PC-3 (cell line): Measurements from ENCODE around the gene TIGD6. TPM values are rescaled to one million over a fixed set of nuclear protein-coding genes. Genes with fewer than 3 reads are reported as not detected.

Experiments
- ATAC-seq: fragments of 200-7000 bp; cut with Tn5 transposase; 2 replicates; pipeline ENCODE4 v1.9.1; 2020; ENCODE audit warnings: mild to moderate bottlenecking, moderate library complexity
- BruUV-seq: library from RNA; stranded (reverse); fragments of 400-500 nt; replicated peaks from 2 replicates; lab custom pipeline; 2021; lab: Mats Ljungman, UMichigan
- CTCF ChIA-PET: fragments of 300-600 bp; sonication (Branson Sonifier 250); formaldehyde crosslinking; loops from one replicate; lab custom pipeline; 2022; ENCODE audit warnings: antibody characterized with exemption; lab: Charles Lee
- POLR2A ChIA-PET: fragments of 300-600 bp; sonication (Branson Sonifier 250); formaldehyde crosslinking; loops from one replicate; lab custom pipeline; 2022; ENCODE audit warnings: antibody characterized with exemption; ENCODE audit not compliant: unreplicated experiment; lab: Charles Lee
- DNase-seq: peaks from one replicate; pipeline ENCODE4 v3.0.0-alpha.2; 2015
- H2AFZ ChIP-seq: fragments of 300-600 bp; sonication (generic); 2 replicates; pipeline ENCODE4 v1.6.0; 2016; ENCODE audit warnings: antibody characterized with exemption, low read length
- H3F3A ChIP-seq: fragments of 300-600 bp; sonication (generic); one replicate; pipeline ENCODE4 v1.6.0; 2017; ENCODE audit warnings: antibody characterized with exemption, low read length, control low read depth, mild to moderate bottlenecking; ENCODE audit not compliant: unreplicated experiment
- H3K27ac ChIP-seq: fragments of 300-600 bp; sonication (generic); 2 replicates; pipeline ENCODE4 v1.5.1; 2016; ENCODE audit warnings: mild to moderate bottlenecking, low read length
- H3K27me3 ChIP-seq: fragments of 300-600 bp; sonication (generic); 2 replicates; pipeline ENCODE4 v1.6.1; 2016; ENCODE audit warnings: low read length, mixed read lengths
- H3K36me3 ChIP-seq: fragments of 300-600 bp; sonication (generic); 2 replicates; pipeline ENCODE4 v1.6.1; 2016; ENCODE audit warnings: low read depth, mixed run types, low read length, mixed read lengths
- H3K4me1 ChIP-seq: fragments of 300-600 bp; sonication (generic); 2 replicates; pipeline ENCODE4 v1.5.1; 2016; ENCODE audit warnings: low read length; ENCODE audit not compliant: insufficient read depth
- H3K4me2 ChIP-seq: fragments of 300-600 bp; sonication (generic); 2 replicates; pipeline ENCODE4 v1.6.0; 2016; ENCODE audit warnings: low read length
- H3K4me3 ChIP-seq: fragments of 300-600 bp; sonication (generic); 2 replicates; pipeline ENCODE4 v1.5.1; 2016; ENCODE audit warnings: mild to moderate bottlenecking, low read length, mixed read lengths
- H3K79me2 ChIP-seq: fragments of 300-600 bp; sonication (generic); 2 replicates; pipeline ENCODE4 v1.6.1; 2017; ENCODE audit warnings: low read length, mixed read lengths
- H3K9ac ChIP-seq: fragments of 300-600 bp; sonication (generic); 2 replicates; pipeline ENCODE4 v1.6.0; 2016; ENCODE audit warnings: mild to moderate bottlenecking, low read length
- H3K9me2 ChIP-seq: fragments of 300-600 bp; sonication (generic); replicated peaks from 2 replicates; pipeline ENCODE4 v1.6.1; 2016; ENCODE audit warnings: mixed run types, low read length, mixed read lengths
- H3K9me3 ChIP-seq: fragments of 300-600 bp; sonication (generic); 2 replicates; pipeline ENCODE4 v1.6.1; 2016; ENCODE audit warnings: low read length, mixed read lengths
- H4K20me1 ChIP-seq: fragments of 300-600 bp; sonication (generic); 2 replicates; pipeline ENCODE4 v1.6.1; 2016; ENCODE audit warnings: low read length, mixed read lengths
- CTCF ChIP-seq: fragments of 300-600 bp; sonication (generic); conservative IDR thresholded peaks from 2 replicates; pipeline ENCODE4 v1.5.1; 2017; ENCODE audit warnings: antibody characterized with exemption, low read depth, mild to moderate bottlenecking, low read length
- EZH2 ChIP-seq: fragments of 300-600 bp; sonication (generic); IDR thresholded peaks from one replicate; pipeline ENCODE4 v1.6.1; 2017; ENCODE audit warnings: antibody characterized with exemption, mild to moderate bottlenecking, low read length; ENCODE audit not compliant: unreplicated experiment
- EZH2phosphoT487 ChIP-seq: fragments of 300-600 bp; sonication (generic); IDR thresholded peaks from 2 replicates; pipeline ENCODE4 v1.6.1; 2018; ENCODE audit warnings: mild to moderate bottlenecking, antibody characterized with exemption, low read length, borderline replicate concordance
- intact Hi-C: fragments of 100-400 bp; cut with micrococcal nuclease; formaldehyde crosslinking; loops from 2 replicates; pipeline ENCODE4 v1.9.0; 2023
- total RNA-seq: library from RNA; depleted of rRNA; stranded (reverse); fragments of >200 nt; gene quantifications from 2 replicates; pipeline ENCODE4 v1.2.3, GENCODE V29; 2014

TIGD6 gene
- total RNA-seq, 1 experiment from 2014 or later, result 3.8 TPM

- Histone ChIP-seq H3K79me2 (no peaks in the 10 kb centered on the region), H3K36me3 (no peaks in the 10 kb centered on the region), H2AFZ (no peak overlapping the region), H4K20me1 (no peaks in the 10 kb centered on the region), H3F3A (no peaks in the 10 kb centered on the region), H3K27ac (no peak overlapping the region), H3K4me3 (no peak overlapping the region), H3K27me3 (no peaks in the 10 kb centered on the region), H3K9ac (no peak overlapping the region), H3K9me3 (no peaks in the 10 kb centered on the region), H3K4me1 (no peaks in the 10 kb centered on the region), H3K4me2 (no peak overlapping the region), H3K9me2 (no peaks in the 10 kb centered on the region)
- no TSS peak for BruUV-seq
- ChIA-PET CTCF (no interaction called here), POLR2A (no interaction called here)
- DNase-seq (no peak), ATAC-seq (no peak)
- intact Hi-C loops, result no loop called here
- no peak for TF ChIP-seq EZH2phosphoT487
- no peak for TF ChIP-seq CTCF
- TF ChIP-seq EZH2, result no peak
Observed at GRCh38 chr5:149988126-149988525, 12.3 kb downstream of the TIGD6 start.

- Histone ChIP-seq H3K79me2 (no peaks in the 10 kb centered on the region), H3K9me3 (no peaks in the 10 kb centered on the region), H3K27ac (no peak overlapping the region), H3K4me2 (no peak overlapping the region), H3K9me2 (no peaks in the 10 kb centered on the region), H3K27me3 (no peaks in the 10 kb centered on the region), H4K20me1 (no peaks in the 10 kb centered on the region), H3K9ac (no peak overlapping the region), H3K4me3 (no peak overlapping the region), H2AFZ (no peak overlapping the region), H3F3A (no peaks in the 10 kb centered on the region), H3K4me1 (no peaks in the 10 kb centered on the region), H3K36me3 (no peaks in the 10 kb centered on the region; the same call in 1 of the 2 replicates)
- intact Hi-C loops, result no loop called here
- BruUV-seq, result no TSS peak
- TF ChIP-seq EZH2, result no peak
- no peak for TF ChIP-seq CTCF
- TF ChIP-seq EZH2phosphoT487, result no peak
- ATAC-seq (no peak), DNase-seq (no peak)
- ChIA-PET POLR2A (interaction anchor here (0.6 kb wide), 1 partner anchor 497 kb away, joined by 3 read pairs; no protein-coding TSS in a partner anchor), CTCF (no interaction called here)
Observed at GRCh38 chr5:149982505-149982904, 17.9 kb downstream of the TIGD6 start.

GRCh38 chr5:149981206-149981605, 19.2 kb downstream of the TIGD6 start:
- H3K79me2 ChIP-seq, result no peaks in the 10 kb centered on the region
- no peaks in the 10 kb centered on the region for H3K9me2 ChIP-seq
- intact Hi-C loops, result no loop called here
- no peak overlapping the region for H3K27ac ChIP-seq
- H3K27me3 ChIP-seq, result no peaks in the 10 kb centered on the region
- H3F3A ChIP-seq, result no peaks in the 10 kb centered on the region
- ChIA-PET POLR2A (no interaction called here), CTCF (no interaction called here)
- peaks cover 3% of the 10 kb centered on the region for H3K4me1 ChIP-seq
- ATAC-seq, result no peak
- no peak for DNase-seq
- H3K4me2 ChIP-seq, result no peak overlapping the region
- no peak overlapping the region for H2AFZ ChIP-seq
- H3K9me3 ChIP-seq, result no peaks in the 10 kb centered on the region
- H4K20me1 ChIP-seq, result no peaks in the 10 kb centered on the region
- no TSS peak for BruUV-seq
- TF ChIP-seq EZH2, result no peak
- TF ChIP-seq CTCF, result no peak
- no peak for TF ChIP-seq EZH2phosphoT487
- H3K36me3 ChIP-seq, result no peaks in the 10 kb centered on the region; the same call in 1 of the 2 replicates
- H3K9ac ChIP-seq, result no peak overlapping the region
- H3K4me3 ChIP-seq, result no peak overlapping the region
